NOMO-1 (cell line): ENCODE measurements around the gene PIK3R1.

ENCODE experiments used
- DNase-seq, 2 experiments: peaks; one replicate each; lab custom pipeline; 2025; ENCODE audit not compliant: unreplicated experiment in 2 of 2; lab: John Stamatoyannopoulos, UW

PIK3R1 gene

DNA sequence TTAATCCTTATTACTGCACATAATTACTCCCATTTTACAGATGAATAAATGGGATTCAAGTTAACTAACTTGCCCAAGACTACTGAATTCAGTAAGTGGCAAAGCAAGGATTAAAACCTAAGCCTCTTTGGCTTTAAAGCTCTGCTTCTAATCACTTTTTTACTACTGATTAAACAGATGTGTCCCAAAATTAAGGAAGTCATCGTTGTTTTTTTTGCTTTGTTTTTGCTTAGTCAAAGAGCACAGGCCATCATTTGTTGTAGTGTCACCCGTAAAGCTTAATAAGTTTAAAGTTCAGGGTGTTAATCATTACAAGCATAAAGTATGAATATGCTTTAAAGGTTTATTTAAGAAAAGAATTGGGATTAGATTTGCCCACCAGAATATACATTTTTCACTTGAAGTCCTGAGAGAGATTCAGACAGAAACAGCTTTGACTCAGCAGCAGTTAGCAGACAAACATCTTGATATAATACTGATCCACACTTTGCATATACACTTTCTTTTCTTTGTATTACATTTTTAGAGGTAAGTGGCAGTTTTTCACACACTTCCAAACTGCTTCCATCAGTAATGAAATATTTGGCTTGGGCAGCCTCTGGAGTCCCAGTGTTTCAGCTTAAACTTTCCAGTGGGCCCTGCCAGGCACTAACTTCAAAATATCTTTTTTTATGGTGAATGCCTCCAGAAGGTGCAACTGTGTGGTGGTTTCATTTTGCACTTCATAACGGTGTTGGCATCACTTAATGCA, 52.7 kb downstream of the PIK3R1 start:
- no peak for DNase-seq

DNA sequence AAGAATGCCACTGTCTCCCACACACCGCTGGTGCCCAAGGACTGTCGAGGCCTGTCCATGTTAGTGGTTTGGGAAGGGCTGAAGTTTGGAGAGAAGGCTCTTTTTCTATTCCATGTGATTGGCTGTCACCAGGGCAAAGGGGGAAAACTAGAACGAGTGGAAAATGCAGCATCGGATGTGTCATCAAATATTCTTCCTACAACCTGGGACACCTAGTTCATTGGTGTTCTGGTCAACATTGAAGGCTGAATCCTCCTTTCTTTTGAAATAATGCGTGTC, 53.2 kb downstream of the PIK3R1 start:
- DNase-seq = no peak

DNA sequence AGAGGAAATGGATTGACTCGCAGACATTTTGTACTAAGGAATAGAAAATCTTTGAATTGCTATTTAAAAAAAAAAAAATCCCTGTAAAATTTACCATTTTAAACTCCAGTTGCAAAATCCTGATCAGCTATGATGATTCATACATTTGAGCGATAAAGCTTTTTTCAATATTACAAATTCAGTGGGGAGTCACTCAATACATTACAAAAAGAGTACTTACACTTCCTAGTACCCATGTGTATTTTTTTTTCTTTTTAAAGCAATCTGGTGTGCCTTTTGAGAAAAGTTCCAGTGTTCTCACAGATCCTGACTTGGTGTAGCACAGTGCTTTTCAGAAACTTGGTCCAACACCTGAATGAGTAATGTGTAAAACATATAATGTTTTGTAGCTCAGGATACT, 54.3 kb downstream of the PIK3R1 start:
- no peak for DNase-seq

DNA sequence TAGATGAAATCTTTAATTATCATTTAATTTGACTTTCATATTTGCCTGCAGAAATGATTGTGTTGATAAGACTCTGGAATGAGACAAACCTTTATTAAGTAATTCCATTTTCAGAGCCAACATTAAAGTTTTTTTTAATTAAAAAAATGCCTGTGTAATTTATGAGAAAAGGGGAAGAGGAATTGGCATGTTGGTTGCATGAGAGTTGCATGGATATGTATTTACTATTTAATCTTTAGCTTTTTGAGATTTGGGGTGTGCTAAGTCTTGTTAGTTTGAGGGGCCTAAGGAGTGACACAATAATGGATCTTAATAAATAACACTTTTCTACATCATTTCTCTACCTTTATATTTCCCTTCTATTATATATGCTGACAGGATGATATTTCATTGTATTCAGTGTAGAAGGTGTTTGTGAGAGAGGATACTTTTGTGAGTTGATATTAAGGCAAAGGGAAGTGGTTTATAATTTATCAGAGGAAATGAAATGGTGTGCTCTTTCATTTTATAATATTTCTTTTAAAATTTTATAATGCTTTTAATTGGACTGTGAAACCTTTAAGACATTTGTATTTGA, 54.9 kb downstream of the PIK3R1 start:
- no peak for DNase-seq

DNA sequence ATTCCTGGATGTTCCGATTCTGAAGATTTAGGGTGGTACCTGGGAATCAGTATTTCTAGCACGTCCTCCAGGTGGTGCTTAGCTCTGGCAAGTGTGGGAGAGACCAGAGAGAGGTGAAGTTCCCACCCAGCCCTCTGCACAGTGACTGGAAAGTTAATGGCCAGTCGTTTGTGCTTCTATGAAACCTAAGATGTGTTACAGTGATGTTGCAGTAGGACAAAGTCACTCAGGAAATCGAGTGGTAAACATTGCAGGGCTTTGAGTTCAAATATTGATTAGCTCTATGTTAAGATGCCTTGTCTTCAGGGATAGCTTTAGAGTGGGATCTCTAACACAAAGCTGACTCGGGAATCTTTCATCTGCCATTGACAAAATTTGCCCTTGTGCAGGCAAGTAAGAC, 55.6 kb downstream of the PIK3R1 start:
- DNase-seq = no peak

DNA sequence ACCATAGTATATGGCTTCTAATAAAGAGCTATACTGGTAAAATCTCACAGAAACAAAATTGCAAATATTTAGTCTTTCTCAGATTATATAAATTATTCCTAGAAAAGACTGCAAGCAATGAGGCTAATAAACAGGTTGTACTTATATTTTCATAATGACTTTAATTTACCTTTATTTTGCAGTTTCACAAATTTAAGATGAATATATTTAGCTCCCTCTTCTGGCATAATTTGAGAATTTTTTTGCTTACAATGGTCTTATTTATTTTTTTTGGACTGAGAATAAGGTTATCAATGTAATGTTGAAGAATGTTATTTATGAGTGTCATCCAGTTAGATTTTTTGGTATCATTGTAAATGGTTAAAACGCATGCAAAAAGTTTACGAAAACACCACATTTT, 56.7 kb downstream of the PIK3R1 start:
- DNase-seq = peak in 1 of 2 experiments; percentile 20

DNA sequence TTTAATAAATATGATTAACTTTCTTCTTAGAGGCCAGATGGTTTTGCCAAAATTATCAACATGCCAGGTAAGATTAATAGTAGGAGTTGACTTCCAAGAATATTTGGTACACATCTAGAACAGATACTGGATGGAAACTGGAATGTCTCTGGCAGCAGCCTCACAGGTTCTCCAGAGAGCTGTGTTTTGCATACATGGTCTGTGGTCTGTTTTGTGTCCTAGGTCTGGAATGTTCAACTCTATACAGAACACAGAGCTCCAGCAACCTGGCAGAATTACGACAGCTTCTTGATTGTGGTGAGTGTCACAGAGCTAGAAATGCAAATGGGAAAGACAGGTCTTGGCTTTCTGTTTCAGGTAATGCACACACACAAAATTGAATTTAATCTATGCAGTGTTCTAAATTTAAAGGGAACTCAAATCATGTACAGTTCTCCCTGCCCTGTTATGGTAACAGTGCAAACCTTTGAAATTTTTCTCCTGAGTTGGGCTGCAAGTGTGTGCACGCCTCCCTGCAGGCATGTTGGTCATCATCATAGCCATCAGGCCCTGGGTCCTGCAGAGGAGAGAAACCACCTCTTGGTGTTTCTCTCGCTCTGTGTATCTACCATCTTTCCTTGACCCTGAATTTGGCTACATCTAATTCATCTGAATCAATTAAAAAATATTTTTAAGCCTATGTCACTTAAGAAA, 58.3 kb downstream of the PIK3R1 start:
- no peak for DNase-seq

DNA sequence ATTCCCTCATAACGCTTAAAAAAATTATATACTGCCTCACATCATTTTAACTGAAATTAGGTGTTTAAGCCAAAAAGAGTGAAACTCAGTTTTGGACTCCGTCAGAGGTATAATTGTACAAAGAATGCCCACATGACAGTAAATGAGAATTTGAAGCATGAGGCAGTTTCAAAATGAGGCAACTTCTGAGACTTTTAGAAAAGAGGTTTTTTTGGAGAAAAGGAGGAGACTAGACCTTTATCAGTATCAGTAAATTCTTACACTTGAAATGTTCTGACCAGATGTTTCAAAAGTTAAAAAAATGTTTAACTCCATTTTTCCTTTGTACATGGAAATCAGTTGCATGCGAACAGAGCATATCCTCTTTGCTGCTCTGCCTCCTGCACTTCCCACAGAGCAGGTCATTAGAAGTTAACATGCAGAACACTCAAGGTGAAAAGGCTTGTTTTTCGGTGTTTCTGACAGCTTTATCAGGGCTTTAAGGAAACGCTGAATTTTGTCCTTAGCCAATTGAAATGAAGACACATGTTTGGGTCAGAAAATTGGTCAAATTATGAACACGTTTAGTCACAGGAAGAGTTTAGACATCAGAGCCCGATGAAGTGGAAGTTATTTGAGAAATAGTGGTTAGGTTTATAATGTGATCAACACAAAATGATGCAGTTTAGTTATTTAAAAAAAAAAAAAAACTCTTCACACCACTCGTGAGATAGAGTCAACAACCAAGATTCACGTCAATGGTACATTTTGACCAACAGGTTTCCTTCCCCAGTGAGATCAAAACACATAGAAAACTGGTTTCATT, 59.5 kb downstream of the PIK3R1 start:
- no peak for DNase-seq

DNA sequence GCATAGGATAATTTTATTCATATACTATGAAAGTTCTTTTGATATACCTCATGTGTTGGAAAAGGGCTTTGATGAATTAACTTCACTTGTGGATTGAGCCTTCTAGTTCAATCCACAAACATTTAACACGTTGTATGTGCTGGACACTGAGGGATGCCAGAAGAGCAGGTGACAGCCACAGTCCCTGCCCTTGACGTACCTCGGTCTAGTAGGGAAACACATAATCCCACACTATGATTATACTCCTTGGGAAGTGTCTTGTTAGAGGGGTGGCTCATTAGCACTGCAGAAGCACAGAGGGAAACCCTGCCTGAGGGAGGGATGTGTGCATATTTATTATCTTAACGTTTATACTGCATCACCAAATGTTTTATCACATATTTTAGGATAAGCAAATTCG, 61.2 kb downstream of the PIK3R1 start:
- DNase-seq = no peak

DNA sequence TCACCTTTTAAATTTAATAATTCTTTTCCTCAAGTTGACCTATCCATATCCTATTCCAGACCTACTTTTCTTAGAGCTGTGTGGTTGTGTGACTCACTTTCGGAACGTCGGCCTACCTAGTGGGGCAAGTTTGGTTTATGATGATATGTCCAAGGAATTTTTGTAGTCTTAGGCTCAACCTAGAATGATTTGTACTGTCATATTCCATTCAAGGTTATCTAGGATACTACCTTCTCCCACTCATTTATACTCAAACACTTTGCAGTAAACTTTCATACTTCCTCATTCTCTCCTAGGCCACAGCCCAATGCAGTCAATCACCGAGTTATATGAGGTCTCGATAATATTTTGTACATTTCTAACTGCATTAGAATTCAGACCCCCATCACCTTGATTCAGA, 61.9 kb downstream of the PIK3R1 start:
- DNase-seq = no peak

DNA sequence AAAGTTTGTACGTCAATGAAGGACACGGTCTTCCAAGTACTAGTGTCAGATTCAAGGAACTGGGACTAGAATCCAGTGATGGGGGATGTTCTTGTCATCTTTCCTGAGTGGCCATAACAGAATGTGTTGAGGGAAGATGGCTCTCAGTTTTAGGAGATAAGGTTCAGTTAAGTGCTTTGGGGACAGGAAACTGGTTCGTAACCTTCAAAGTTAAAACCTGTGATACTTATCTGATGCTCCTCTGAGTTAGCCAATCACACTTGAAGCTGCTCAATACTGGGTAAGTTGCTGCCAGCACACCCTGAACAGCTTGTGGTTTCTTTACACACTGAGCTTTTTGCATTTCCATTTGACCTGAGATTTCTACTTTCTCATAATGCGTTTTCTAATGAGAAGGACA, 64.4 kb downstream of the PIK3R1 start:
- DNase-seq = no peak

DNA sequence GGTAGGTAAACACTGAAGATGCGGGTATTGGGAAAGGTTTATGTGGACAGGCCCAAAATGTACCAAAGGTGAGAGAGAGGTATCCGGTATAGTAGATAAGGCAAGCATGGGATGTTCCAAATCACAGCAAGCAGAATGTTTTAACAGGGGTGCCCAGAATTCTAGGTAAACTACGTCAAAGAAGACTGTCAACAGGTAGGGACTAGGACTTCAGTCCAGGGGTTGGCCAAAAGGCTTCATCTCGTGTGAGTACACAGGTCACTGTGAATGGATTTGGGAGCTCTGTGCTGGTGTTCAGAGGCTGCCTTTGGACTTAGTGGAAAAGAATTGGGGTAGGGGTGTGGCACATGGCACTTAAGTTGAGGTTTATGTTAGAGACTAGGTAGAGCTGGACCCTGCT, 66.4 kb downstream of the PIK3R1 start:
- DNase-seq = no peak

DNA sequence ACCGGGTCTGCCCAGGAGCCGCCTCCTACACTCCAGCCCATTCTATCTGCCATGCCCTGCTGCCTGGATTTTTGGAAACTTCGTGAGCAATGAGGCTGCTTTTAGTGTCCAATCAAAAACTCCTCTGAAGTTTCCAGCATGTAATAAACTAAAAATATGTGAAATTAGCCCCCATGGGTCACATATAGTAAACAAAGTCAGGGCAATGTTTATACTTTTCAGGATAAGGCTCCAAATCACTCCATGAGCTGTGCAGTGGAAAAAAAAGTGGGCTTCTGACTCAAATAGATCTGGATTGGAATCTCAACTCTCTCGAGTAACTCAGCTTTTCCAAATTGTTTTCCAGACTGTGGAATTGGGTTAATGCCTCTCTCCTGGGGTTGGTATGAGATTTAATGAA, 68.2 kb downstream of the PIK3R1 start:
- DNase-seq = no peak

DNA sequence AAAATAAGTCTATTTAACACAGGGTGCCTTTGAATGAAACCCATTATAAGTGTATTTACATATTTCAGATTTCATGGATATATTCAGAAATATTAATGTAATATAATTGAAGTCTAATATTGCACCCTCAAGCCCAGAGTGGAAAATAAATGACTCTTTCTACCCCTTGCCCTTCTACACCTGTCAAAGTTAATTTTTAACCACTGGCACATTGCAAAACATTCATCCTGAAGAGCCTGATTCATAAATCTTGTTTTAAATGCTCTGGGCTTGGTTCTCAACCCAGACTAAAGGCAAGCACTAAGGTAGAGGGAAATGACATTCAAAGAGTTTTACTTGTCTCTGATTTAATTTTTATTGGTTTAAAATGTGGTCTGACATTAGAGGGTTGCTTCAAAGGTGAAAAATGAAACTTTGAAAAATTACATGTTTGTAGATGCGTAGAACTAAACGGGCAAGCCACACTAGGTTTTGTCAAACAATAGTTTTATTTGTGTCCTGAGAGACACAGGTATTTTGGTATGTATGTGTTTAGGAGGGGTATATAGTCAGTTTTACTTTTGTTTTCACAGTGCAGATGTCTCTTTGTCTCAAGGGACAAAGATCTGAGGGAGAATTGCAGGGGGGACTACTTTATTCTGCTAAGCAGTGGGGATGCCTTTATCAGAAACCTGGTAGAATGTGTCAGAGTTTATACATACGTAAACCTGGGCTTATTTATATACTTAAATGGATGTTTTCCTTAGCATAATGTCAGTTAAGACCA, 69.7 kb downstream of the PIK3R1 start:
- DNase-seq = no peak

DNA sequence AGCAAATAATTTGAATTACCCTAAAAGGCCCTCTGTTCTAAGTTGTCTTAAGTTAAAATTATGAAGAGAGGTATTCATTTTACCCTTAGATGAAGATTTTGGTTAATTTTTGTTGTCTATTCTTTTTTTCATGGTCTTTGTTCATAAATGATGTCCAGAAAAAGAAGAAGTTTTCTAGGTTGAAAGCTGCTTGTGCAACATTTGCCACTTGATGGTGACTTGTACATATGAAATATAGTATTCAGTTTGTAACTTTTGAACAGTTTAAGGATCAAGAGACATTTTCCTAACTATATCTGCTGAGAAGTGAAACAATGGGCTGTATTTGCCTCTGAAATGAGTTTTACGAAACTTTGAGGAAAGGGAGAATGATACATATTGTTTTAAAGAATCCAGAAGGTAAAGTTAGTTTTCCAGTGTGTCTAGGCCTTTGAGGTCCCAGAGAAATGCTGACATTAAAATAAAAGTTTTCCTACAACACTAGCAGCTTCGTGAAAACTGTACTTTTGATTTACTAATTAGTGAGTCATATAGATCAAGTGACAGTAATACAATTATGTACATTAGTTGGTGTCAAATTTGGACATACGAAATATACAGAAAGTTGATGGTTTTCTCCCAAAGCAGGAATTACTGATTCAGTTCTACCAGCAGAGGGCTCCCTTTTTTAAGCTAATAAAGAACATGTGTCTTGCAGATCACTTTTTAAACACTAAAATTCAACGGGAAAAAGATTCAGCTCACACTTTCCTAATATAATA, 70.5 kb downstream of the PIK3R1 start:
- peak in 1 of 2 experiments; percentile 56 for DNase-seq

DNA sequence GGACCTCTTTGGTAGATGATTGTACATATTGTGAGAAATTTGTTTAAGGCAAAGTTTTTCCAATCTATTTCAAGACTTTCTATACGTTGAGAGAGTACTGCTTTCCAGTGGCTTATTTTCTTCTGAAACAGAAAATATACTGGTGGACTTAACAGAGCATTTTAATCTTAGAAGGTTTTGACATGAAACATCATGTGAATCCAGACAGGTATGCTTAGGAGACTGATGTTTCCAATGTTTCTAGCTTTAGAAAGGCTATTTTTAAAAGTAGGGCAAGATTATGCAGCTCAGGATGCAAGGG, 71.0 kb downstream of the PIK3R1 start:
- DNase-seq = no peak

DNA sequence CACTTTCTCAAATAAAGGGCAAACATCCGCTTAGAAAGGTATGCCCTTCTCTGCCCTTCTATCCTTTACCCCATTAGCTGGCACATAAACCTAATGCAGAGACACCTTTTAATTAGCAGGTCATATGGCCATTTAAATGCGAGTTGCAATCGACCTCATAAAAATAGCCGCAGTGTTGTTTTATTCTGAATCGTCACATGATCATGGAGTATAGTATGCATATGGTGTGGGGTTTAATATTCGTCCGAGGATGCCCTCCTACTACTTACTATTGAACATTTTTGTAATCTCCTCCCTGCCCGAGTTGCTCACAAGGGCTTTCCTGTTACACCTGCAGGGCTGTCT, 72.0 kb downstream of the PIK3R1 start:
- DNase-seq = no peak

DNA sequence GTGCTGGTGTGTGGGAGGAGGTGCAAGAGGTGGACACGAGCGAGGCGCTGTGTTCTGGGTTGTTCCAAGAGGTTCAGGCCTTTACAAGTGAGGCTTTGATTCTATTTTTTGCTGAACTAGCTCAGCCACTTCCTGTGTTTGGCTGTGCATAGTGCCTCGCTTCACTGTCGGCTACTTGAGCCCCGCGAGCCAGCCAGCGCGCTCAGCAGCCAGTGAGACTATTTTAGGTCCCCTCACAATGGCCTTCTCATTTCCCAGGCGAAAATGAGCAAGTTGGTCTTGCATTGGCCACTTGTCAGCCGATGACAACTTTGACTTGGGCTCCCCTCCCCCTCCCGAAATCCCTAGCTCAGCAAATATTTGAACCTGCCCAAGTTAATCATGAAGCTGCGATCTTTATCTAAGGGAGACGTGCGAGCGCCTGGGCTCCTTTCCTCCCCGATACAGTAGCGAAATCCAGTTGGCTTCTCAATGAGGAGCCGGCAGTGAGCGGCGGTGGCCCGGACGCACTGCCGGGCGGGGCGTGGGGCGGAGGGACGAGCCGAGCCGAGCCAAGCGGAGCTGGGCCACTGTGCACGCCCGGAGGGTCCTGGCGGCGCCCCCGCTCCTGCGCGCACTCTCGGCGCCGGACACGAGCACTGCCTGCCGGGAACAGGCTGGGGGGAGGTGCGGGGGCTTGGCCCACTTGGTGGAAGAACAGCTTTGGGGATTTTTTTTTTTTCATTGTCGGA, 72.6 kb downstream of the PIK3R1 start:
- no peak for DNase-seq

DNA sequence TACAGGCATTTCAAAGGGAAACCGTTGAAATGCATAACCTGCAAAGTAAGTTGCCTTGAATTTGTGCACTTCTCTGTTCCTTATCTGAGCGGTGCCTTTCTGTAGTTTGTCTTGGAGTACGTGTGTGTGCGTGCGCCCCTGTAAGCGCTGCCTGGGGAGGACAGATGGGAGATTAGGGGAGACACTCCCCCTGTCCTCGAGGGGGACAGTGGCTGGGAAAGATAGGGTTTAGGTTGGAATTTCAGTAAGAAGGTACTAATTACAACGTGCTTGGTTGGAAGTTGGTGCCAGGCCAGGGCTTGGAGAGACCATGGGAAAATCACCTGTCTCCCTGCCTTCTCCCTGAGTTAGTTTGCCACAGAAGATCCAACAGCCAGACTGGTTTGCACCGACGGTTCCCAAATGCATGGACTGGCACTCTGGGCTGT, 73.2 kb downstream of the PIK3R1 start:
- no peak for DNase-seq

DNA sequence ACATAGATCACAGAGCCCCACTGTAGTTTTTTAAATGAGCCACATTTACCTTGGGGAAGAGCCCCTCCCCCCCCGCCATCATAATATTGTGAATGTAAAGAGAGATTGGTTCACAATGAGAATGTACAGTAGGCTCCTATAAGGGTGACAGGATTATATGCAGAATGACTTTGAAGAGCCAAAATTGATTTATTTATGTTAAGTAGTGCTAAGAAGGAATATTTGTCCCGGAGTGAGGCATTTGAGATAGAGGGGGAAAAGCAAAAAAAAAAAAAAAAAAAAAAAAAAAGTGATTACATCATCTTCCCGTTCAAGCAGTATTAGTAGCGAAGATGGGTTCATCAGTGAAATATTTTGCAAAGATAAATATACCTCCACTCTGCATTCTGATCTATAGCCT, 73.9 kb downstream of the PIK3R1 start:
- no peak for DNase-seq
